GM21717 (cell line): ENCODE measurements around the gene TMTC4.
"Not testable (repeated sequence)": the region's sequence is repeated elsewhere in the genome, so short reads cannot be mapped to it uniquely, and the experiment has no call there.

Experiments used
- ATAC-seq: cut with Tn5 transposase; IDR thresholded peaks from one replicate; pipeline ENCODE4 v1.9.1; 2021; ENCODE audit warnings: mild to moderate bottlenecking, moderate library complexity; ENCODE audit not compliant: unreplicated experiment

The TMTC4 gene

GRCh38 chr13:100588331-100589177 is 86.0 kb downstream of the TMTC4 start, which contains the start of gene GGACT:
TSS of gene GGACT (minus strand) at chr13:100588789. CDS start at chr13:100532591, 56,198 bp downstream.
- peak; percentile 97 for ATAC-seq

GRCh38 chr13:100584896-100585295 is 89.7 kb downstream of the TMTC4 start:
- no peak for ATAC-seq

- no peak for ATAC-seq
These were observed 93.1 kb downstream of the TMTC4 start for GRCh38 chr13:100581504-100581903.

- ATAC-seq: no peak
These were observed 93.6 kb downstream of the TMTC4 start for GRCh38 chr13:100581030-100581429.

DNA sequence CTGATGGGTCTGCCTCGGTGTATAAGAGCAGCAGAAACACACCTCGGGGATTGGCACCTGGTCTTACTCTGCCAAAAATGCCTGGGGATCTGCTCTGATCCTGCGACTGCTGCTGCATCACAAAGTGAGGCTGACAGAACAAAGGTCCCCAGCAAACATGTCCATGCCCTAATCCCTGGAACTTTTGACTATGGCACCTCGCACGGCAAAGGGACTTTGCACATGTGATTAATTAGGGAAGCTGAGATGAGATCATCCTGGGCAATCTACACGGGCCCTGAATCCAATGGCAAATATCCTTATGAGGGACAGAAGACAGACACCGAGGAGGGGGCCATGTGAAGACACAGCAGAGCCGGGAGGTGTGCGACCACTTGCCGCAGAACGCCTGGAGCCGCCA is 94.5 kb downstream of the TMTC4 start:
- ATAC-seq: no peak

DNA sequence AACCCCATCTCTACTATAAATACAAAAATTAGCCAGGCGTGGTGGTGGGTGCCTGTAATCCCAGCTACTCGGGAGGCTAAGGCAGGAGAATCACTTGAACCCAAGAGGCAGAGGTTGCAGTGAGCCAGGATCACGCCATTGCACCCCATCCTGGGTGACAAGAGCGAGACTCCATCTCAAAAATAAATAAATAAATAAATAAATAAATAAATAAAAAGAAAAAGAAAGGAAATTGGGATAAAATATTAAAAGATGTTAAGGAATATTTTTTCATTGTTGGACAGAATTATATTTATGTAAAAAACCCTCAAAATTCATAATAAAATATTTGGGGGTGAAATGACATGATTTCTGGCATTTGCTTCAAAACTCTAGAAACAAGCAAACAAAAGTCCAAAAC is 97.4 kb downstream of the TMTC4 start:
- ATAC-seq: not testable (repeated sequence)

DNA sequence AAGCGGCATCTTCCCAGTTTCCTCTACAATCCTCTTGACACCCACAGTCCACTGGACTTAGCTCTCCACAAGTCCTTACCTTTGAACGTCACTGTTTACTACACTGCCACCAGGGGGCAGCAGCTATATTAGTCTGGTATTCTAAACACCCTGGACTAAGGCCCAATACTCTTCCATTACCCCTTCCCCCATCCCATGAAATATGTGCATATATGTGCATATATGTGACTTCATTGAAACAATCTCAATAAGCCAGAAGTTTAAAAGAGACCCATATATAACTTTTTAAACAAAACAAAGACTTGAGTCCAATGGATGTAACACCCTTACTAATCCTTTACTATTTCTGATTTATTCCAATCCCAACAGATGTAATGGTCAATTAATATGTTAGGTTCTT is 101.5 kb downstream of the TMTC4 start:
- ATAC-seq: peak; percentile 95

DNA sequence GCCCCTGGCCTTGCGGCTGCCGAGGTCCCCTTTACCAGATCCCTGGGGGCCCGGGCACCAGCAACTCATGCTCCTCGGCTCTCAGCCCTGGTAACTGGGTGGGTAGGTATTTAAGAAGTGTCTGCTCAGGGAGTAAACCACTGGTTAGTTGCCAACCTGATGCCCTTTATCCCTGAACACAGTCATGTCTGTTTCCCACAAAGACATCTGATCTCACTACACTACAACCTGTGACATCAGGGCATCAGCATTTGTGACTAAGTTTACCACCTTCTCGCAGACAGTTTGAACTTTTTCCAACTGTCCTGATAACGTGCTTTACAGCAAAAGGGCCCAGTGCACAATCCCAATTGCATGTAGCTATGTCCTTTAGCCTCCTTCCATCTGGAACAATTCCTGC is 108.1 kb downstream of the TMTC4 start:
- no peak for ATAC-seq

- ATAC-seq: no peak
These were observed 109.3 kb downstream of the TMTC4 start for GRCh38 chr13:100565286-100565685.

DNA sequence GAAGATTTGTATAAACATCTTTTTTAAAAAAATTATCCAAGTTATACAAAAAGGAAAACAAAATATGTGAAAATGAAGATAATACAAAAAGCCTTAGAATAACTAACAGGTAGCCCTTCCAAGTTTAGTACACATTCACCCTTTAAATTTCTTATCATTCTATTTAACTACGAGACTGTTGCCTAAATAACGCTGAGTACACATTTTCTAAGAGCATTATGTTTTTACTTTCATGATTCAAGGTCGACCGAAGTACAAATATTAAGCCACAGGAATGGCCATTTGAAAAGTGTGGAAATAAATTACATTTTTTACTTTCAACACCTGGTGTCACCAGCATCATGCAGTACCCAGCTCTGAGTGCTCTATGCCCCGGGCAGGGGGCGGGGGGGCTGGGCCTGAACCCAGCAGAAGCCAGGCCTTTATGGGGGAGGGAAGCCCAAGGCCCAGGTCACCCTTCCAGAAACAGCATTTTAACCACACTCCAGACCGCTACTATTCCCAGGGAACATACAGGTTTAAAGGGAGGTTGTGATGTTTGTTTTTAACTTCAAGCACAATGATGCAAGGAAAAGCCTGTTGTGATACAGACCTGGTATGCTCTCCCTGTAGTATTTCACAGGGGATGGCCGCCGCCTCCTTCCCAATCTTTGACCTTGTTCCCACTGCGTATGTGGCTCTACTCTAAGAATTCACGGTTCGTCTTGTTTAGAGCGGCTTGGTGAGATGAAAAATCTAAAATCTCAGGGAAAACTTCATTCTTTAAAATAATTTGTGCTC is 110.0 kb downstream of the TMTC4 start:
- ATAC-seq: no peak

- ATAC-seq: no peak
These were observed 110.8 kb downstream of the TMTC4 start for GRCh38 chr13:100563779-100564178.

DNA sequence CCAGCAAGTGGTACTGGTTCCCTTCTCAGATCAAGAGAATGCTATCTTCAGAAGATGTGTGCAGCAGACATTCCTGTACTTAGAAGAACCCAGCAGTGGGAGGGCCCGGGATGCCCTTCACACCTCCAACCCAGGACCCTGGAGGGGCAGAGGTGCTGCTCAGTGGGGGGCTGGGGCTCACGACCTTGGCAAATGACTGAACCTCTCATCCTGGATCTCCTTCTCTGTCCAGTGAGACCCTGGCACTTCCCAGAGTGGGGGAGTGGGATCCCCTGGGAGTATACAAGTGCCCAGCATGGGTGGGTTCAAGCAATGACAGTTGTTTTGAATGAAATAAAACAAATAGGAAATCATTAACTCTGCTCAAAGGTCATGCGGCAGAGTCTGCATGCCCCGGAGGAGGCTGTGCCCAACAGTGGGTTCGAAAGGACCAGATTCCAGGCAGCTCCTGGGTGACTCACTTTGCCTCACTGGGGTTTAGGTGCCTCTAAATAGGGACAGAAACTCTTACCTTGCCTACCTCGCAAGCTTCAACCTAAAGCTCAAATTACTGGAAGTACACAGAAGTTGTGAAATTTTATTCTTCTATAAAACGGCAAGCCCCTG is 112.9 kb downstream of the TMTC4 start:
- no peak for ATAC-seq

DNA sequence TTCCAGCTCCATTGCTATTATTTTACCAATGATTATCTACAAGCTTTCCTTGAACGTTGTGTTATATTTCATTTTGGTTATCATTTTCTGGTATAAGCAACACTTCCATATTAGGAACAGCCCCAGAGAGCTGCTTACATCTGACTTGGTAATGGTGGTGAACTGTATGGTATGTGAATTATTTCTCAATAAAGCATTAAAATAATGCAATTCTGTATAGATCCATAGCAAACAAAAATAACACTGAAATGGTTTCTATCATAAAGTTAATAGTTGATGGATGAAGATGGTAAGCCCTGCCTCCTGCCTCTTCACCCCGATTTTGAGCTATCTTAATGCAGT is 113.5 kb downstream of the TMTC4 start:
- no peak for ATAC-seq

- ATAC-seq: no peak
These were observed 114.0 kb downstream of the TMTC4 start for GRCh38 chr13:100560498-100561157.

DNA sequence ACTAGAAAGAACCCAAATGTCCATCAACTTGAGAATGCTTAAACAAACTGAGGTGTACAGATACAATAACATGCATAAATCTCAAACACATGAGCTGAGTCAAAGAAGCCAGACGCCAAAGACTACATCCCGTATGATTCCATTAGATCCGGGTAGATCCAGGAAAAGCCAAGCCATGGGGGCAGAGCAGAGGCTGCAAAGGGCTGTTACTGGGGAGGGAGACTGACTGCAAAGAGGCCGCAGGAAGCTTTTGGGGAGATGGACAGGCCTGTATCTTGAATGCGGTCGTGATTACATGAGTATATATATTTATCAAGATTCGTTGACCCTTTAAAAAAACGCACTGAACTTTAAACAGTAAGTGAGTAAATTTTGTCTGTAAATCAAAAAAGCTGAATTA is 114.7 kb downstream of the TMTC4 start:
- no peak for ATAC-seq
